Esophagus muscularis mucosa (tissue), 3 donors: Measurements from ENCODE around the gene PLCH1.

Experiments used
- EP300 ChIP-seq: sonication (generic); formaldehyde crosslinking; IDR thresholded peaks from one replicate; pipeline ENCODE4 v1.6.1; 2017; ENCODE audit warnings: antibody characterized with exemption
- POLR2AphosphoS5 ChIP-seq, 2 donors: sonication (generic); formaldehyde crosslinking; IDR thresholded peaks; one replicate each; pipeline ENCODE4 v1.6.1; 2017; ENCODE audit warnings: antibody characterized with exemption in 2 of 2

DNA sequence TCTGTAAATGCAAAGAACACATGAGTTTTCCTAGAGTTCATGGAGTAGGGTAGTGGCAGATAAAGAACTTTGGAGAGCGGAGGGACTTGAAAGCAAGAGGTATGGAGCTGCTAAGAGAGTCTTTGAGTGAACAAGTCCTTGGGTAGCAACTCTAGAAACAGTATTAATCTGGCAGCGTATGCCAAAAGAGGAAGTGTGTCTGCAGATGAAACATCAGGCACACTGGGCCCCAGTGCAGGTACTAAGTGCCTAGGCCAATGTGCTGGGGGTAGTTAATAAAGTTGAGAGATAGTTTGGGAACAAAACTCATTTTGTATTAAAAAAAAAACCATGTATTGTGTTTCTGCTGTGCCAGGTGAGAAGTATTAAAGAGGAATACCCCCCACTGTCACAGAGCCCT is 228.4 kb downstream of the PLCH1 start:
- TF ChIP-seq EP300 (no peak), POLR2AphosphoS5 (IDR thresholded peaks at IDR 0.05) (no peak)
